Activated CD4-positive, alpha-beta T cell treated with anti-CD3 and anti-CD28 coated beads, Interleukin-2, amount 10 ng/mL, durations not matched to agents 24 days and 14 days (primary cell): ENCODE data around the gene PRKAB1. TPM values are rescaled to one million over a fixed set of nuclear protein-coding genes. Genes with fewer than 3 reads are reported as not detected.
"Not testable (repeated sequence)": the region's sequence is repeated elsewhere in the genome, so short reads cannot be mapped to it uniquely, and the experiment has no call there.

Experiments used
- DNase-seq: peaks from one replicate; pipeline ENCODE4 v3.0.0; 2022
- H3K27ac Mint-ChIP-seq: one replicate; pipeline ENCODE4 v1.8.0; 2022; ENCODE audit warnings: mild to moderate bottlenecking, mixed read lengths
- H3K27me3 Mint-ChIP-seq: one replicate; pipeline ENCODE4 v1.8.0; 2022; ENCODE audit warnings: mixed read lengths
- H3K36me3 Mint-ChIP-seq: one replicate; pipeline ENCODE4 v1.8.0; 2022; ENCODE audit warnings: low read depth, mild to moderate bottlenecking, mixed read lengths
- H3K4me1 Mint-ChIP-seq: one replicate; pipeline ENCODE4 v1.8.0; 2021; ENCODE audit warnings: mixed read lengths
- H3K4me3 Mint-ChIP-seq: one replicate; pipeline ENCODE4 v1.8.0; 2022; ENCODE audit warnings: mild to moderate bottlenecking, moderate library complexity, mixed read lengths
- H3K9me3 Mint-ChIP-seq: one replicate; pipeline ENCODE4 v1.8.0; 2021; ENCODE audit warnings: mixed read lengths
- intact Hi-C: fragments of 100-400 bp; cut with micrococcal nuclease; formaldehyde crosslinking; loops from one replicate; pipeline ENCODE4 v1.15.1; 2023
- total RNA-seq: library from RNA; stranded (reverse); gene quantifications from 2 replicates; pipeline ENCODE4 v1.2.3, GENCODE V29; 2022

PRKAB1 gene
- total RNA-seq, 1 donor from 2014 or later = 27.5 TPM

- H3K27ac Mint-ChIP-seq = no peak overlapping the region
- no peaks in the 10 kb centered on the region for H3K9me3 Mint-ChIP-seq
- DNase-seq = no peak
- peaks cover 26% of the 10 kb centered on the region for H3K36me3 Mint-ChIP-seq
- no peaks in the 10 kb centered on the region for H3K27me3 Mint-ChIP-seq
- H3K4me1 Mint-ChIP-seq = no peaks in the 10 kb centered on the region
- intact Hi-C loops = no loop called here
- H3K4me3 Mint-ChIP-seq = no peak overlapping the region
Observed at GRCh38 chr12:119696943-119697342, 29.0 kb downstream of the PRKAB1 start.

- H3K27me3 Mint-ChIP-seq = no peaks in the 10 kb centered on the region
- intact Hi-C loops = no loop called here
- H3K4me1 Mint-ChIP-seq = no peaks in the 10 kb centered on the region
Observed at GRCh38 chr12:119699199-119699760, 31.3 kb downstream of the PRKAB1 start.

GRCh38 chr12:119700078-119700477 lies 32.1 kb downstream of the PRKAB1 start:
- H3K9me3 Mint-ChIP-seq = no peaks in the 10 kb centered on the region
- intact Hi-C loops = no loop called here
- no peak overlapping the region for H3K4me3 Mint-ChIP-seq
- no peak for DNase-seq
- no peaks in the 10 kb centered on the region for H3K27me3 Mint-ChIP-seq
- no peak overlapping the region for H3K27ac Mint-ChIP-seq
- H3K4me1 Mint-ChIP-seq = no peaks in the 10 kb centered on the region
- peaks cover 29% of the 10 kb centered on the region for H3K36me3 Mint-ChIP-seq

More at GRCh38 chr12:119699199-119699760, 31.3 kb downstream of the PRKAB1 start:
- Mint-ChIP-seq H3K4me3 (no peak overlapping the region), H3K27ac (no peak overlapping the region), H3K36me3 (peaks cover 26% of the 10 kb centered on the region), H3K9me3 (no peaks in the 10 kb centered on the region)
- DNase-seq = no peak

GRCh38 chr12:119704065-119704747 lies 36.3 kb downstream of the PRKAB1 start:
- H3K4me1 Mint-ChIP-seq = no peaks in the 10 kb centered on the region
- intact Hi-C loops = no loop called here
- peaks cover 40% of the 10 kb centered on the region for H3K36me3 Mint-ChIP-seq
- H3K27ac Mint-ChIP-seq = no peak overlapping the region
- DNase-seq = no peak
- no peaks in the 10 kb centered on the region for H3K27me3 Mint-ChIP-seq
- H3K4me3 Mint-ChIP-seq = no peak overlapping the region
- no peaks in the 10 kb centered on the region for H3K9me3 Mint-ChIP-seq

- DNase-seq = no peak
- no peaks in the 10 kb centered on the region for H3K9me3 Mint-ChIP-seq
- no peak overlapping the region for H3K4me3 Mint-ChIP-seq
- no peaks in the 10 kb centered on the region for H3K27me3 Mint-ChIP-seq
- no peak overlapping the region for H3K27ac Mint-ChIP-seq
- peaks cover 44% of the 10 kb centered on the region for H3K36me3 Mint-ChIP-seq
- intact Hi-C loops = no loop called here
- H3K4me1 Mint-ChIP-seq = no peaks in the 10 kb centered on the region
Observed at GRCh38 chr12:119705182-119705581, 37.2 kb downstream of the PRKAB1 start.

GRCh38 chr12:119706427-119706826 lies 38.5 kb downstream of the PRKAB1 start:
- intact Hi-C loops, H3K27ac Mint-ChIP-seq, H3K27me3 Mint-ChIP-seq, DNase-seq, H3K4me1 Mint-ChIP-seq, H3K9me3 Mint-ChIP-seq, H3K4me3 Mint-ChIP-seq: not testable (repeated sequence)
- peaks cover 47% of the 10 kb centered on the region for H3K36me3 Mint-ChIP-seq

- peaks cover 66% of the 10 kb centered on the region for H3K36me3 Mint-ChIP-seq
- intact Hi-C loops = no loop called here
- no peak overlapping the region for H3K27ac Mint-ChIP-seq
- H3K4me3 Mint-ChIP-seq = no peak overlapping the region
- DNase-seq = no peak
- peaks cover 3% of the 10 kb centered on the region for H3K4me1 Mint-ChIP-seq
- H3K9me3 Mint-ChIP-seq = peaks cover 3% of the 10 kb centered on the region
- H3K27me3 Mint-ChIP-seq = no peaks in the 10 kb centered on the region
Observed at GRCh38 chr12:119710374-119710964, 42.5 kb downstream of the PRKAB1 start.

- H3K4me1 Mint-ChIP-seq = peaks cover 3% of the 10 kb centered on the region
- no peak for DNase-seq
- no peak overlapping the region for H3K4me3 Mint-ChIP-seq
- H3K27ac Mint-ChIP-seq = no peak overlapping the region
- intact Hi-C loops = no loop called here
- no peaks in the 10 kb centered on the region for H3K27me3 Mint-ChIP-seq
- peaks cover 69% of the 10 kb centered on the region for H3K36me3 Mint-ChIP-seq
- peaks cover 3% of the 10 kb centered on the region for H3K9me3 Mint-ChIP-seq
Observed at GRCh38 chr12:119710965-119711551, 43.1 kb downstream of the PRKAB1 start.

GRCh38 chr12:119711693-119712092 lies 43.8 kb downstream of the PRKAB1 start:
- peaks cover 3% of the 10 kb centered on the region for H3K9me3 Mint-ChIP-seq
- DNase-seq = no peak
- H3K27me3 Mint-ChIP-seq = no peaks in the 10 kb centered on the region
- intact Hi-C loops = no loop called here
- peaks cover 7% of the 10 kb centered on the region for H3K4me1 Mint-ChIP-seq
- peaks cover 69% of the 10 kb centered on the region for H3K36me3 Mint-ChIP-seq
- H3K4me3 Mint-ChIP-seq = no peak overlapping the region
- peak overlapping the region; percentile 56 for H3K27ac Mint-ChIP-seq

GRCh38 chr12:119712721-119713120 lies 44.8 kb downstream of the PRKAB1 start:
- peaks cover 7% of the 10 kb centered on the region for H3K4me1 Mint-ChIP-seq
- intact Hi-C loops = no loop called here
- no peak for DNase-seq
- no peak overlapping the region for H3K27ac Mint-ChIP-seq
- H3K36me3 Mint-ChIP-seq = peaks cover 67% of the 10 kb centered on the region
- peaks cover 3% of the 10 kb centered on the region for H3K9me3 Mint-ChIP-seq
- H3K27me3 Mint-ChIP-seq = no peaks in the 10 kb centered on the region
- H3K4me3 Mint-ChIP-seq = no peak overlapping the region

- no peak for DNase-seq
- Mint-ChIP-seq H3K9me3 (peaks cover 3% of the 10 kb centered on the region), H3K27me3 (no peaks in the 10 kb centered on the region), H3K27ac (no peak overlapping the region), H3K36me3 (peaks cover 69% of the 10 kb centered on the region), H3K4me1 (peaks cover 7% of the 10 kb centered on the region), H3K4me3 (no peak overlapping the region)
- intact Hi-C loops = no loop called here
Observed at GRCh38 chr12:119713551-119714031, 45.7 kb downstream of the PRKAB1 start.

- DNase-seq = no peak
- Mint-ChIP-seq H3K4me1 (peaks cover 7% of the 10 kb centered on the region), H3K27me3 (no peaks in the 10 kb centered on the region), H3K36me3 (peaks cover 69% of the 10 kb centered on the region), H3K4me3 (no peak overlapping the region), H3K27ac (no peak overlapping the region), H3K9me3 (peaks cover 3% of the 10 kb centered on the region)
- intact Hi-C loops = no loop called here
Observed at GRCh38 chr12:119714614-119715267, 46.8 kb downstream of the PRKAB1 start.

- intact Hi-C loops = no loop called here
- peaks cover 70% of the 10 kb centered on the region for H3K36me3 Mint-ChIP-seq
Observed at GRCh38 chr12:119715268-119715620, 47.3 kb downstream of the PRKAB1 start.

GRCh38 chr12:119718141-119718540 lies 50.2 kb downstream of the PRKAB1 start:
- no peak overlapping the region for H3K27ac Mint-ChIP-seq
- H3K27me3 Mint-ChIP-seq = no peaks in the 10 kb centered on the region
- intact Hi-C loops = no loop called here
- peaks cover 3% of the 10 kb centered on the region for H3K9me3 Mint-ChIP-seq
- H3K4me1 Mint-ChIP-seq = peaks cover 7% of the 10 kb centered on the region
- H3K4me3 Mint-ChIP-seq = no peak overlapping the region
- DNase-seq = no peak
- H3K36me3 Mint-ChIP-seq = peaks cover 57% of the 10 kb centered on the region

More at GRCh38 chr12:119715268-119715620, 47.3 kb downstream of the PRKAB1 start:
- Mint-ChIP-seq H3K27me3 (no peaks in the 10 kb centered on the region), H3K9me3 (peaks cover 3% of the 10 kb centered on the region), H3K27ac (peak overlapping the region; percentile 56), H3K4me1 (peaks cover 7% of the 10 kb centered on the region), H3K4me3 (no peak overlapping the region)
- no peak for DNase-seq
